GM04503 (cell line): ENCODE measurements around the gene NBAS.
"Not testable (repeated sequence)": the region's sequence is repeated elsewhere in the genome, so short reads cannot be mapped to it uniquely, and the experiment has no call there.

ENCODE experiments used
- DNase-seq: peaks from one replicate; pipeline ENCODE4 v3.0.0-alpha.2; 2012; ENCODE audit warnings: low read depth

NBAS gene

GRCh38 chr2:15363142-15363541 is 198.0 kb downstream of the NBAS start:
- peak; percentile 13 for DNase-seq

GRCh38 chr2:15359716-15360531 is 201.2 kb downstream of the NBAS start:
- DNase-seq: peak; percentile 50

GRCh38 chr2:15357922-15358321 is 203.2 kb downstream of the NBAS start:
- no peak for DNase-seq

DNA sequence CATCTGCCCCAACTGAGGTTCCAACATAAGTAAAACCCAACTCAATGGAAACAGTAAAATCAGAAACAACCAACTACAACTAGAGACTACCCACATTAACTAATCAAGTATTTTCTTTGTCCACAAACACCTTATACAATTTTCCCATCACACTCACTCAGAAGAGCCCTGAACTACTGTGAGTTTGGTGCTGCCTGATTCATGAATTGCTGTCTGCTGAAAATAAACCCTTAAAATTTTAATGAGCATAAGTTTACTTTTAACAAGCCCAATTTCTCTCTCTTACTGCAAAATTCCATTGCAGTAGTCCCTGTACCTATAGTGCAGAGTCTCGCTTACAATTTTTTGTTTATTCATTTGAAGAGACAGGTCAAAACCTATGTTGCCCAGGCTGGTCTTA is 203.9 kb downstream of the NBAS start:
- DNase-seq: no peak

- no peak for DNase-seq
These were observed 205.7 kb downstream of the NBAS start for GRCh38 chr2:15355386-15355785.

DNA sequence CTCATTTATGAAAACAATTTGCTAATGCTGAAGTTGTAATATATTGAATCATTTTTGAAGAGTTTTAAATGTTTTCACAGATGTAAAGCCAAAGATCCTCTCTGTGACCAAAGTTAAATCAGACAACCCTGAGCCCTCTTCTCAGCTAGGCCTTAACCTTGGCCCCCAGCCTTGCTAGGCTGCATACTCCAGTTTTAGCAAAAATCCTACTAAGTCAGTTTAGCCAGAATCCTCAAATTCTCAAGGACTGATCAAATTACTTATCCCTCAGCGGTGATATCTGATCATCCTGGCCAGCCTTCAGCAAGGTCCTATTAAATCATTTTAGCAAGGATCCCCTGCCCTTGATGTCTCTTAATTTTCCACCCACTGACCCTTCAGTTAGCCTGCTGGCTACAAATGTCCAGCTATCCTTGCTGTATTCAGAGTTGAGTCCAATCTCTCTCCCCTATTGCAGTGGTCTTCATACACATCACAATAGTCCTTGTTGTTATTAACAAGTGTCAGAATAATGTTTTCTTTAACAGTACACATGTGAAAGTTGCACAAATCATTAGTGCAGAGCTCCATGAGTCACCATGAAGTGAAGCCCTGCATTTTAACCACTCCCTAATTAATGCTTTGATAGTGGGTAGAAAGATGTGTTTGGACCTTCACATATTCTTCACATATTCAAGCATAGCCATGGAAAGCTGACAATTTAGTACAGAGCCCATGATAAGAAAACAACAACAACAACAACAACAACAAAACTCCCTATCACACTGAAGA is 206.4 kb downstream of the NBAS start:
- DNase-seq: no peak

- DNase-seq: no peak
These were observed 208.8 kb downstream of the NBAS start for GRCh38 chr2:15352363-15352762.

DNA sequence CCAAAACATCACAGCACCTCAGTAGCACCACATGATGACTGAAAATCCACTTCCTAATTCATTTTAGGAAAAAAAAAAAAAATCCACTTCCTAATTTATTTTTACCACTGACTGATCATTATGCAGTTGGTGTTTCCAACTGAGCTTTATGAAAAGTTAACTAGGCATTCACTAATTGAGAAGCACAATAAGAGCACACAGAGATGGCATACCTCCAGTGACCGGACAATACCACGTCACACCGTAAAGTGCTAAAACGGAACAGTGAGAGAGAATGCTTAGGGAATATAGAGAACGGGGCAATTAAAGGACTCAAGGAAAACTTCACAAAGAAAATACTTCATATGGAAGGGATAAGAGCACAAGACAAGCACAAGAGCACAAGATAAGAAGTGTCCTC is 212.5 kb downstream of the NBAS start:
- DNase-seq: no peak

DNA sequence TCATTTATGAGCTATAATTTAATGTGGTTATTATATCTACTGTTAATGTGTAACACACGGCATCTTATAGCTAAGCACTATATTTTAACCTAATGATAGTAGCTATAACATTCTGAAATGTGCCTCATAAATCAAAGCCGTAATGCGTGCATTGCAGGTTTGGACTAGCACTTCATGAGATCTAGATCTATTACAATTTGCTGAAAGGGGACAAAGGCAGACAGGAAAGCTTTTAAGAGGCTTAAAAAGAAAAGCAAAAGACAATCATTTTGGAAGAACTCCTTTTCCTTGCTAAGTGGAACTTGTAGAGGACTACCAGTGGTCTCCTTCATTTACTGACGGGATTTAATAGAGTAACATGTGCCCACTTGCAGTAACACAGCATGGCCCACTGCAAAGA is 213.1 kb downstream of the NBAS start:
- no peak for DNase-seq

DNA sequence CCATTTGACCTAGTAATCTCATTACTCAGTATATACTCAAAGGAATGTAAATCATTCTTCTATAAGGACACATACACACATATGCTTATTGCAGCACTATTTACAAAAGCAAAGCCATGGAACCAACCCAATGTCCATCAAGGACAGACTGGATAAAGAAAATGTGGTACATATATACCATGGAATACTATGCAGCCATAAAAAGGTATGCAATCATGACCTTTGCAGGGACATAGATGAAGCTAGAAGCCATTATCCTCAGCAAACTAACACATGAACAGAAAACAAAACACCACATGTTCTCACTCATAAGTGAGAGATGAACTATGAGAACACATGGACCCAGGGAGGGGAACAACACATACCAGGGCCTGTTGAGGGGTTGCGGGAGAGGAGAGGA is 214.5 kb downstream of the NBAS start:
- no peak for DNase-seq

DNA sequence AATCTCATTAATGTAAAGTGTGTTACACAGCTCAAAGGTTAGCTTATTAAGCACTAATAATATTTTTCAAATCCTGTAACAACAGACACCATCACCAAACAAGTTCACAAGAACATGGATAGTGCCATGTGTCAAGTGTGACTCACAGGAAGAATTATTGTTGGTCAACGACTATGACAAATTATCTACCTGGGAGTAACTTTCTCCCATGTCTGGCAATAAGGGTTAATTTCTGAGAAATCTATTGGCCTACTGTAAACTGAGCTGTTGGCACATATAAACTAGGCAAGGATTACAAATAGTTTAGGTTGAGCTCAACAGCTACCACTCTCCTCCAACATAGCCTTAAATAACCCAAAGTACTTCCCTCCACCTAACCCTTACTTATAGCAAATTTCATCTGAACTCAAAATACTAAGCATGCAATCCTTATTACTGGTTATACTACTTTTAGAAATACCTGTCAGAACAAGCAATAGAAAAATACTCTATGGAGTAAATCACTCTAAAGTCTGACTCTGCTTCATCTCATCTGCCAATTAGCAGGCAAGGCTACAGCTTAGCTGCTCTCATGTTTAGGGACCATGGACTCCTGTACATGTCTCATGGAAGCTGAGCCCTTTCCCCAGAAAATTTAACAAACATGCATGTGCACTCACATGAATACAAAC is 223.0 kb downstream of the NBAS start:
- no peak for DNase-seq

- DNase-seq: peak; percentile 22
These were observed 226.3 kb downstream of the NBAS start for GRCh38 chr2:15334644-15335326.

DNA sequence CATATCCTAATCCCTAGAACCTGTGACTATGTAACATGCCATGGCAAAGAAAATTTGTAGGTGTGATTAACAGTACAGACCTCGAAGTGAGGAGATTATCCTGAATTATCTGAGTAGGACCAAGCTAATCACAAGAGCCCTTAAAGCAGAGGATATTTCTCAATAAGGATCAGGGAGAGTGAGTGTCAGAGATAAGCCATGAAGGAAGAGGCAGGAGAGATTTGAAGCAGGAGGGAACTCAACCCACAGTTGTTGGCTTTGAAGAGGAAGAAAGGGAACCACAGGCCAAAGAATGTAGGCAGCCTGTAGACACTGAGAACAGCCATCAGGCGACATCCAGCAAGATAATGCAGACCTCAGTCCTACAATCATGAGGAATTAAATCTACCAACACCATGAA is 229.3 kb downstream of the NBAS start:
- DNase-seq: no peak

- DNase-seq: no peak
These were observed 235.8 kb downstream of the NBAS start for GRCh38 chr2:15325296-15325695.

DNA sequence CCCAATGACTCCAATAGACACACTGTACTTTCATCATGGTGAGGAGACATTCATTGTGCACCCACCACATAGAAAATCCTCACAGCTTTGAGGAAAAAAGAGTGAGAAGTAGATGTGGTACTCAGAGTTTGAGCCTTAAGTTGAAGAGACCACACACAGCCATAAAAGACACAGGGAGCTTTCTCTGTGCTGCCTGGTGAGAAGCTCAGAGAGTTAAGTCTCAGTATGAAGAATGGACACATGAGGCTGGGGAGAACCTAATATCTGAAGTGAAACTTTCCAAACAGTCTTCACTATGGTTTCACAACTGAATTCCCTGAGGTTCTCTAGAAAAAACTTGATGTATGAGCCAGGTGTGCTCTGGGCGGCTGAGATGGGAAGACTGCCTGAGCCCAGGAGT is 237.9 kb downstream of the NBAS start:
- DNase-seq: no peak

- DNase-seq: not testable (repeated sequence)
These were observed 239.7 kb downstream of the NBAS start for GRCh38 chr2:15321481-15321880.

DNA sequence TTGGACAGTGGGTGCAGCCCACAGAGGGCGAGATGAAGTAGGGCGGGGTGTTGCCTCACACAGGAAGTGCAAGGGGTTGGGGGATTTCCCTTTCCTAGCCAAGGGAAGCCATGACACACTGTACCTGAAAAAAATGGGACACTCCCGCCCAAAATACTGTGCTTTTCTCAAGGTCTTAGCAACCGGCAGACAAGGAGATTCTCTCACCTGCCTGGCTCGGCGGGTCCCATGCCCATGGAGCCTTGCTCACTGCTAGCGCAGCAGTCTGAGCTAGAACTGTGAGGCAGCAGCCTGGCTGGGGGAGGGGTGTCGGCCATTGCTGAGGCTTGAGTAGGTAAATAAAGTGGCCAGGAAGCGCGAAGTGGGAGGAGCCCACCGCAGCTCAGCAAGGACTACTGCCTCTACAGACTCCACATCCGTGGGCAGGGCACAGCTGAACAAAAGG is 244.7 kb downstream of the NBAS start:
- no peak for DNase-seq

DNA sequence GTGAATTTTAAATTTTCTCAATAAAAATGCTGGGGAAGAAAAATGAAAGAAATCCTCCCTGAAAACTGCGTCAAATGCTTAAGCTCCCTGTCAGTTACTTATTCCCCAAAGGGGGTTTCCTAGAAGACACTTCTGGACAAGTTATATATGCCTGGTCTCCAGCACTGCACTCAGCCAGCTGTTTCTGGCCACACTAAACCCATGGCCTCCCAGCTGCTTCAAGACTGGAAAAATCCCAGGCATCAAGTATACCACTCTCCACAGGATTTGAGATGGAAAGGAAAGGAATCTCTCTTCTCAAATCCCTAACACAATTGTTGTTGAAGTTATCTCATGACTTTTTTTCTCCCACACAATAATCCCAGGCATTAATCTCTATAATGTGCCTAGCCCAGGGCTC is 245.7 kb downstream of the NBAS start:
- DNase-seq: no peak

DNA sequence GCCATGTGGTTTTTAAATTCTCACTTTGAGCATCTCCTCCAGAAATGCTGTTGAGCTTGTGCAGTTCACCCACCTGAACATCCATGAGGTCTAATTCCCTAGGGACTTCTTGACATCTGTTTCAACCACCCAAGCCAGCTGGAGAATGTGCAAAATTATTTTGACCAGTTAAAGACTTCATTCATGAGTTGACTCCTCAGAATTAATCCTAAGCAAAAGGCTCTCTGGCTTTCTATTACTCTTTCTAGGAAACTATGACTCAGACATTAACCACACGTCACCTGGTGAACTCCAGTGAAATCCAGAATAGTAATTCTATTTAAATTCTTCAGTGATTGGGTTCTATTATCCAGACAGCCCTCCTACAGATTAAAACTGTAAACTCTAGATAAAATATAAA is 247.5 kb downstream of the NBAS start:
- DNase-seq: no peak

- DNase-seq: no peak
These were observed 249.2 kb downstream of the NBAS start for GRCh38 chr2:15311926-15312325.

- no peak for DNase-seq
These were observed 249.8 kb downstream of the NBAS start for GRCh38 chr2:15311201-15311907.

DNA sequence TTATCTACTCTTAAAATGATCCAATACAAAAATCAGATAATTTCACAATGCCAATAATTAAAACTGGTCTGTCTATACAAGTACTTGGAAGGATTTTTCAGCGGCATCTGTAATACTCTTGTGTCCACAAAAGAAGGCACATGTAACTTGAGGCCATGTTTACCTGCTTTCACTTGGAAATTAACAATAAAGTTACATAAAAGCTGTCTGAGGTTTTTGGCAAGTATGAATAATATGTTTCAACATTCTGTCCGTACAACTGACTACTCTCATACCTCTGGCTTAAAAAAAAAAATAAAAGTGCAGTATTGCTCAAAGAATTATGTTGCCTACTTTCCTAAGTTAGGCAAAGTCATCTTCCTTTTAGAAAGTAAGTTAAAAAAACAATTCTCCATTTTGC is 253.6 kb downstream of the NBAS start:
- DNase-seq: no peak
